ENCODE data around the gene CDKN1B.

Gene CDKN1B

GRCh38 chr12:12681061-12681765 lies 36.0 kb upstream of the CDKN1B start:
- TF ChIP-seq, protein P1, sequence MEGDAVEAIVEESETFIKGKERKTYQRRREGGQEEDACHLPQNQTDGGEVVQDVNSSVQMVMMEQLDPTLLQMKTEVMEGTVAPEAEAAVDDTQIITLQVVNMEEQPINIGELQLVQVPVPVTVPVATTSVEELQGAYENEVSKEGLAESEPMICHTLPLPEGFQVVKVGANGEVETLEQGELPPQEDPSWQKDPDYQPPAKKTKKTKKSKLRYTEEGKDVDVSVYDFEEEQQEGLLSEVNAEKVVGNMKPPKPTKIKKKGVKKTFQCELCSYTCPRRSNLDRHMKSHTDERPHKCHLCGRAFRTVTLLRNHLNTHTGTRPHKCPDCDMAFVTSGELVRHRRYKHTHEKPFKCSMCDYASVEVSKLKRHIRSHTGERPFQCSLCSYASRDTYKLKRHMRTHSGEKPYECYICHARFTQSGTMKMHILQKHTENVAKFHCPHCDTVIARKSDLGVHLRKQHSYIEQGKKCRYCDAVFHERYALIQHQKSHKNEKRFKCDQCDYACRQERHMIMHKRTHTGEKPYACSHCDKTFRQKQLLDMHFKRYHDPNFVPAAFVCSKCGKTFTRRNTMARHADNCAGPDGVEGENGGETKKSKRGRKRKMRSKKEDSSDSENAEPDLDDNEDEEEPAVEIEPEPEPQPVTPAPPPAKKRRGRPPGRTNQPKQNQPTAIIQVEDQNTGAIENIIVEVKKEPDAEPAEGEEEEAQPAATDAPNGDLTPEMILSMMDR (IDR thresholded peaks at IDR 0.05; ENCODE audit: control extremely low read depth, extremely low read depth, low read depth, missing control alignments): no peak
- CTCF ChIA-PET: interaction anchor here (1.0 to 4.8 kb wide), 7 partner anchors 9 to 35 kb away, joined by 3 to 20 read pairs (median 6); no protein-coding TSS in a partner anchor
- DNase-seq (ENCODE audit: extremely low spot score): no peak
- POLR2A ChIA-PET: no interaction called here

DNA sequence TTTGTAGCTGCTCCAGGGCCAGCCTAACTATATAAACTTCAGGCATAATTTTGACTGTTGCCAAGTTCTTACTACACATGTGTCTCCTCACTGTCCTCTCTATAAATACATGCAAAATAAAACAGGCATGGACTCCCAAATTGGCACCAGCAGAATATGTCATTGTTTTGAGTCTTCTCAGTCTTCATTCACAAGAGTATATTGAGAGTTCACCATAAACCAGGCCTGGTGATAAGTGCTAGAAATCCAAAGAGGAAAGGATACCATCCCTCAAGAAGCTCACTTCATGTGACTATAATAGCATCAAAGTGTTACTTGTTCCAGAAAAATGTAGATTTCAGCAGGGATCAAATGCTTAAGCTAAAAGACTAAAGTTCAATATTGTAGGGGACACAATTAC lies 34.9 kb upstream of the CDKN1B start:
- TF ChIP-seq, protein P1 (IDR thresholded peaks at IDR 0.05; ENCODE audit: control extremely low read depth, extremely low read depth, low read depth, missing control alignments): no peak
- CTCF ChIA-PET: interaction anchor here (1.3 to 4.8 kb wide), 6 partner anchors 8 to 36 kb away, joined by 4 to 20 read pairs (median 6); no protein-coding TSS in a partner anchor
- POLR2A ChIA-PET: no interaction called here
- no peak for DNase-seq (ENCODE audit: extremely low spot score)

DNA sequence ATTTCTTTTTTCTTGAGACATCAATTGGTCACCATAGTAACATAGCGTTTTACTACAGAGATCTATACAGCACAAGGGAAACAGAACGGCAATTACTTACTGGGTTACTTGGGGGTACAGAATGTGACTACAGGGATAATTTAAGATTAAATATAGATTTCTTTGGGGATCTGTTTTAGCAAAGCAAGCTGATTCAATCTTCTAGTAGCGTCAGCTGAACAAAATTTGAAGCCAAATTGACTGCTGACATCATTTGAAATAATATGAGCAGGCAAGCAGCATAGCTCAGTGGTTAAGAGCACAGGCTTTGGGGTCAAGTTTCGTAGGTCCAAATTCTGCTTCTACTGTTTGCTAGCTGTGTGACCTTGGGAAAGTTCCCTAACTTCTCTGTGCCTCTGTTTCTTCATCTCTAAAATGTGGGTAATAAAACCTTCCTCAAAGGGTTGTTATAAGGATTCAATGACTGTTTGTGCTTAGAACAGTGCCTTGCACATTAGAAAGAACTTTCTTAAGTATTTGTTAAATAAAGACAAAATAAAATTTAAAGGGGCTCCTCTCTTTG lies 34.0 kb upstream of the CDKN1B start:
- POLR2A ChIA-PET: no interaction called here
- TF ChIP-seq, protein P1 (IDR thresholded peaks at IDR 0.05; ENCODE audit: control extremely low read depth, extremely low read depth, low read depth, missing control alignments): no peak
- DNase-seq (ENCODE audit: extremely low spot score): no peak
- CTCF ChIA-PET: interaction anchor here (0.8 to 4.8 kb wide), 3 partner anchors 12 to 37 kb away, joined by 3 to 20 read pairs (median 6); no protein-coding TSS in a partner anchor

DNA sequence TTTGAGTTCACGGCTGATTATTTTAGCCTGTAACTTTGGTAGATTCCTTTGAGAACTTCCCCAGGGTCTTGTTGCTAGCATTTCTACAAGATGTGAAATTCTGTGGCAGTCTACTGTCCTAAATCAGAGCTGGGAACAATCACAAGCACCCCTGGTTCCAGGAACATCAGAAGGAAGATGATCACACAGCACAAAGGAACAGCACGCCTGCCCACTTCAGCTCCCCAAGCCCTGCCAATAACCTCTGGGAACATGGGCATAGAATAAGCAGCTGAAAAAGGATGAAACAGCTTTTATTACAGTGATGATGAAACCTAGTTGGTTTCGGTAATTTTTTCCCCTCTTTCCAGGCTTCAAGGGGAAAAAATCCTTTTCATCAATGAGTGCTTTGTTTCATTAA lies 33.4 kb upstream of the CDKN1B start:
- TF ChIP-seq, protein P1 (IDR thresholded peaks at IDR 0.05; ENCODE audit: control extremely low read depth, extremely low read depth, low read depth, missing control alignments): no peak
- POLR2A ChIA-PET: no interaction called here
- DNase-seq (ENCODE audit: extremely low spot score): no peak
- CTCF ChIA-PET: interaction anchor here (0.8 to 4.8 kb wide), 2 partner anchors 12 to 27 kb away, joined by 3 to 20 read pairs; no protein-coding TSS in a partner anchor

DNA sequence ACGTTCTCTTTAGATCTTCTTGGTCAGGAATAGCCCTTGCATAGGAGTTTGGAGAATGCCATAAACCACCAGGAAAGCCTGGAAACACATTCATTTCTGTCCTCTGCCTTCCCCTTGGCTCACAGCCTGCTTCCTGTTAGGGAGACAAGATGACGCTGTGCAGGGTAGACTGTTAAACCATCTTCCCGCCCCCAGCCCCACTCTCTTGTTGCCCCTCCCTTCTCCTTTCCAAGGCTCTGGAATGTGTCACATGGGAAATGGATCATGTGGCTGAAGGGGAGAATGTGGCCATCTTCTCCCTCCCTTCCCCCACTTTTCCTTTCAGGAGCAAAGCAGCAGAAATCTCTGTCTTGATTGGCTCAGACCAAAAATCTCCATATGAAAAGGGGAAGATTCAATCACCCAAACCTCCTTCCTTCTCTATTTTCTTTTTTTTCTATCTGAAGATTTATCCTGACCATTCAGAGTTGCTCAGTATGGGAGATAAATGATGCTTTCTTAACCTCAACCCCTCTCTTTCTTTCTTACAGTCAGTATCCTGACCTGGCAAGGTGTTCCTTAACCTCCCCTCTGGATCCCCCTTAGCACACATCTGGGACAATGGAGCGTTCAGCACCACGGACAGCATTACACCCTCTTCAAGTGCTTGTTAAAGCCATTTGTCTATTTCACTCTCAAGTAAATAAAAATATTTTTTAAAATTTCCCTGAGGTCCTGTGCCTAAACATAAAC lies 32.6 kb upstream of the CDKN1B start:
- no peak for DNase-seq (ENCODE audit: extremely low spot score)
- ChIA-PET CTCF (interaction anchor here (1.2 to 1.3 kb wide), 2 partner anchors 8 to 28 kb away, joined by 3 to 5 read pairs; no protein-coding TSS in a partner anchor), POLR2A (no interaction called here)
- TF ChIP-seq, protein P1 (IDR thresholded peaks at IDR 0.05; ENCODE audit: control extremely low read depth, extremely low read depth, low read depth, missing control alignments): no peak

GRCh38 chr12:12685305-12685704 lies 31.9 kb upstream of the CDKN1B start:
- ChIA-PET CTCF (interaction anchor here (1.2 to 1.3 kb wide), 2 partner anchors 9 to 29 kb away, joined by 3 to 5 read pairs; no protein-coding TSS in a partner anchor), POLR2A (no interaction called here)
- DNase-seq (ENCODE audit: extremely low spot score): no peak
- TF ChIP-seq, protein P1 (IDR thresholded peaks at IDR 0.05; ENCODE audit: control extremely low read depth, extremely low read depth, low read depth, missing control alignments): no peak
